ENCODE results near the gene IGSF21. TPM values are rescaled to one million over a fixed set of nuclear protein-coding genes. Genes with fewer than 3 reads are reported as not detected.

IGSF21 gene
- total RNA-seq, 2 donors from 2014 or later: 0.37 to 0.40 TPM

DNA sequence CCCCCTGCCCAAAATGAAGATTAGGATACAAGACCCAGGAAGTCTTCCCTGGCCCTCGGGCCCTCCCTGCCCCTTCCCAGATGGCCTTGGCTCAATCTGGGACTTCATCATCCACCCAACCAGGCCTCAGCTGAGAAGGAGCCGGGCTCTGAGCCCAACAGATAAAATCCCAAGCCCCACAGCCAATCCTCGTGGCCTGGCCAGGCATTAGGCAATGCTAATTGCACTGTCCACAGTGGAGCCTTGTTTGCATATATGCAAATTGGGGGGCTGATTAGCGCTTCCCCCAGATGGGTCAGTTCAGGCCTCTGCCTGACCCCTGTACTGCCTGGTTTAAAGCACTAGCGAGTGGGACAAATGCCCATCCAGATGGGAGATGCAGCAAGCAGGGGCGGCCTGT is 34.9 kb downstream of the IGSF21 start:
- no peak overlapping the region for H3K9ac ChIP-seq (ENCODE audit: low read depth in 2 of 2, low read length in 2 of 2)
- DNase-seq: no peak
- TF ChIP-seq, protein P1, sequence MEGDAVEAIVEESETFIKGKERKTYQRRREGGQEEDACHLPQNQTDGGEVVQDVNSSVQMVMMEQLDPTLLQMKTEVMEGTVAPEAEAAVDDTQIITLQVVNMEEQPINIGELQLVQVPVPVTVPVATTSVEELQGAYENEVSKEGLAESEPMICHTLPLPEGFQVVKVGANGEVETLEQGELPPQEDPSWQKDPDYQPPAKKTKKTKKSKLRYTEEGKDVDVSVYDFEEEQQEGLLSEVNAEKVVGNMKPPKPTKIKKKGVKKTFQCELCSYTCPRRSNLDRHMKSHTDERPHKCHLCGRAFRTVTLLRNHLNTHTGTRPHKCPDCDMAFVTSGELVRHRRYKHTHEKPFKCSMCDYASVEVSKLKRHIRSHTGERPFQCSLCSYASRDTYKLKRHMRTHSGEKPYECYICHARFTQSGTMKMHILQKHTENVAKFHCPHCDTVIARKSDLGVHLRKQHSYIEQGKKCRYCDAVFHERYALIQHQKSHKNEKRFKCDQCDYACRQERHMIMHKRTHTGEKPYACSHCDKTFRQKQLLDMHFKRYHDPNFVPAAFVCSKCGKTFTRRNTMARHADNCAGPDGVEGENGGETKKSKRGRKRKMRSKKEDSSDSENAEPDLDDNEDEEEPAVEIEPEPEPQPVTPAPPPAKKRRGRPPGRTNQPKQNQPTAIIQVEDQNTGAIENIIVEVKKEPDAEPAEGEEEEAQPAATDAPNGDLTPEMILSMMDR (IDR thresholded peaks at IDR 0.05): no peak
- intact Hi-C loops (cut with DNase I): no loop called here
- no peaks in the 10 kb centered on the region for H3K27me3 ChIP-seq
- H3K36me3 ChIP-seq: no peaks in the 10 kb centered on the region
- no peaks in the 10 kb centered on the region for H3K9me3 ChIP-seq
- no peak overlapping the region for H3K27ac ChIP-seq
- H3K4me1 ChIP-seq: no peaks in the 10 kb centered on the region
- H3K4me3 ChIP-seq: no peak overlapping the region

DNA sequence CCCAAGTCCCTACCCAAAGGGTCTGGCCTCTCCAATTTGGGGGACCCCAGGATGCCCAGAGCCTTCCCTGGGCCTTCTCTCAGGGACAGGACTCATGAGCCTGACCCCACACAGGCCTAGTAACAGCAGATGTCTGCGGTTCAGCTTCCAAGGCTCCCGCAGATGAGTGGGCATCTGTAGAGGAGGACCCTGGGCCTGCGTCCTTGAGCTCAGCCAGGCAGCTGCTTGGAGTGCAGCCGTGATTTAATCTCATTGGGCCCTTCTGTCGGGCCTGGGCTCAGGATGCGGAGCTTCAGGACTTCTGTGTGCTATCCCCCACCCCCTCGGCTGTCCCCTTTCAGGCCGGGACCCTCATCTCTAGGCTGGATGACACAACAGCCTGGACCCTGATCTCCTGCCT is 35.4 kb downstream of the IGSF21 start:
- DNase-seq: no peak
- H3K9me3 ChIP-seq: no peaks in the 10 kb centered on the region
- no peak overlapping the region for H3K27ac ChIP-seq
- no peak overlapping the region for H3K9ac ChIP-seq (ENCODE audit: low read depth in 2 of 2, low read length in 2 of 2)
- TF ChIP-seq, protein P1 (IDR thresholded peaks at IDR 0.05): no peak
- H3K27me3 ChIP-seq: no peaks in the 10 kb centered on the region
- intact Hi-C loops (cut with DNase I): no loop called here
- no peaks in the 10 kb centered on the region for H3K36me3 ChIP-seq
- no peak overlapping the region for H3K4me3 ChIP-seq
- H3K4me1 ChIP-seq: no peaks in the 10 kb centered on the region

DNA sequence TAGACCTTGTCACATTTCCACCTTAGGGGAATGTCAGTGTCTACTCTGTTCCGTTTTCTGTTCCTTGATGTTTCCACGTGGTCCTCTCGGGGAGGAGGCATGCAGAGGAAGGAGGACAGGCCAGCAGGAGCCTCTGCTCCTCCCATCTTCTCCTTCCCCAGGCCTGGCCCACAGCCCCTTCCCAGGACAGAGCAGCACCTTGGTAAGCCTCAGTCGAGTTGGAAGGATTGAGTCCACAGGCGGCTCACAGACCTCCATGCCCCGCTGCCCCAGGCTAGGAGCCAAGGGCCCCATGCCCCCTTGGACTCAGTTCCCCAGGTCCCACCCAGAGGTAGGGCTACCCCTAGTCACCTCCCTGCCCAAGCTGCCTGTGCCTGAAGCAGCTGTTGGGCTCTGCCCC is 36.5 kb downstream of the IGSF21 start:
- DNase-seq: no peak
- no peaks in the 10 kb centered on the region for H3K36me3 ChIP-seq
- no peak overlapping the region for H3K9ac ChIP-seq (ENCODE audit: low read depth in 2 of 2, low read length in 2 of 2)
- no peak overlapping the region for H3K4me3 ChIP-seq
- TF ChIP-seq, protein P1 (IDR thresholded peaks at IDR 0.05): no peak
- intact Hi-C loops (cut with DNase I): no loop called here
- no peaks in the 10 kb centered on the region for H3K4me1 ChIP-seq
- no peaks in the 10 kb centered on the region for H3K27me3 ChIP-seq
- H3K9me3 ChIP-seq: no peaks in the 10 kb centered on the region
- no peak overlapping the region for H3K27ac ChIP-seq

DNA sequence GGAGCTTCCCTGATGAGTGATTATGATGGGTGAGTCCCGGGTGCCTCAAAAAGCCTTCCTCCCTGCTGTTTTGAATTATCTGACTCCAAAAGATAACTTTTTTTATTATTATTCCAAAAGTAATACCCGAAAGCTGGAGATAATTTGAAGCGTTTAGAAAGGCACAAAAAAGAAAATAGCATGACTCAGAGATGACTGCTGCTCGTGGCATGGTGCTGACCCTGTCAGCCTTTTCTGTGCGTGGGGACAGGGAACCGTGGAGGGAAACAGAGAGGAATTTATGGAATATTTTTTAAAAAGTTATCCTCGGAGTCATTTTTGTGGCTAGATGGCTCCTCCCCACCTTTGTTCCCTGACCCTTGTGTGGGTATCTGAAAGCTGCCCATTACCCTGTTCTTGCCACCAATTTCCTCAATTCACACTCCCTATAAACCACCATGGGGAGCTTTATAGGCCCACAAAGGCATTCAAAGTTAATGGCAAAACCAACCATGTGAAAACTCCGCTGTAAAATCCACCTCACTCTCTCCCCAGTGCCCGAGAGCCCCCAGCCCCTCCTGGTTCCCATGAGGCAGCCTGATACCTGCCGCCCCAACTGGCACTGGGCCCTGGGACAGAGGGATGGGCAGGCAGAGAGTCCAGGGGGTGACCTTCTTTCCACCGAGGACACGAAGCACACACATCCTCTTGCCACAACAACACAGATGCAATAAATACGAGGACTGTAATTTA is 37.5 kb downstream of the IGSF21 start:
- DNase-seq: peak; percentile 76
- Histone ChIP-seq H3K27ac (no peak overlapping the region), H3K27me3 (no peaks in the 10 kb centered on the region), H3K9me3 (no peaks in the 10 kb centered on the region), H3K4me1 (no peaks in the 10 kb centered on the region), H3K9ac (ENCODE audit: low read depth in 2 of 2, low read length in 2 of 2) (no peak overlapping the region), H3K36me3 (no peaks in the 10 kb centered on the region), H3K4me3 (no peak overlapping the region)
- TF ChIP-seq, protein P1 (IDR thresholded peaks at IDR 0.05): no peak
- intact Hi-C loops (cut with DNase I): no loop called here

DNA sequence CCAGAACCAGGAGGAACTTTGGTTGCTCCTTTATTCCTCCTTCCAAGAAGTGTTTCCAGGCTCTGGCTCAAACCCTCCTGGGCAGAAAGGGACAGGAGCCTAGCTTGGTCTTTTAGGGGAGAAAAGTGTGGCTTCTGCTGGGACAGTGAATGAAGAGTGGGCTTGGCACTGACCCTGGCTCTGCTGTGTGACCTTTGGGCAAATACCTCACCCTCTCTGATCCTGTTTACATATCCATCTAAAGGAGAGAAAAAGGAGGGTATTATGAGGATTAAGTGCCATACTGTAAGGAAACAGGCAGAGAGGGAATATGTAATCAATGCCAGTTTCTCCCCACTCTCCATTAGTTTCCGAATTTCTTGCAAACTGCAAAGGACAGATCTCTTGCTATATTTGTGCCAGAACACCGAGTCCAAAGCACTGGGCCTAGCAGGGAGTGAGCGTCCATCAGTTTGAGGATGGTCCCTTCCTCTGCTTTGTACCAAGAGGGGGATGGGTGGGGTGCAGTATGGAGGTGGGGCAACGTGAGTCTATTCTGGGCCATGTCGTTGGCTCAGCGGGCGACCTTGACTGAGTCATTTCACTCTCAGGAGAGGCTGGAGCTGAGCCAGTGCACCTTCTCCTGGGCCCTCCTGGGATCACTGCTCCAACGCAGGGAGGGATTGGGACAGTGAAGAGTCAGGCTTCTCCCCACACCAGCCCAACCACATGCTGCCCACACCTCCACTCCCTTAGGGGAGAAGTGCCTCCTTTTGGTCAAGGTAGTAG is 38.4 kb downstream of the IGSF21 start:
- Histone ChIP-seq H3K4me3 (no peak overlapping the region), H3K36me3 (no peaks in the 10 kb centered on the region), H3K9me3 (no peaks in the 10 kb centered on the region), H3K27ac (no peak overlapping the region), H3K27me3 (no peaks in the 10 kb centered on the region), H3K9ac (ENCODE audit: low read depth in 2 of 2, low read length in 2 of 2) (no peak overlapping the region), H3K4me1 (no peaks in the 10 kb centered on the region)
- intact Hi-C loops (cut with DNase I): no loop called here
- TF ChIP-seq, protein P1 (IDR thresholded peaks at IDR 0.05): no peak
- DNase-seq: peak; percentile 74
